Body of pancreas (tissue), 4 donors: ENCODE data around the gene LOXL3. TPM values are rescaled to one million over a fixed set of nuclear protein-coding genes. Genes with fewer than 3 reads are reported as not detected.
A peak's percentile ranks its signal among the peaks of the same experiment; 100 is the strongest.

Experiments
- ATAC-seq: fragments of 150-250 bp; one replicate; pipeline ENCODE4 v1.9.1; 2016
- DNase-seq, 4 donors: peaks; one replicate each; pipeline ENCODE4 v3.0.0-alpha.2; 2019
- H3K27ac ChIP-seq, 4 donors: fragments of 200-600 bp; sonication (generic); 1 replicate in 3 of 4; 2 replicates in 1 of 4; pipeline versions ENCODE4 v1.5.1 to v1.6.1; 2016 to 2019; ENCODE audit warnings: mild to moderate bottlenecking in 1 of 4, mixed read lengths in 1 of 4, moderate library complexity in 1 of 4
- H3K27me3 ChIP-seq, 2 donors: fragments of 200-600 bp; sonication (generic); one replicate each; pipeline ENCODE4 v1.6.0; 2016; ENCODE audit warnings: mild to moderate bottlenecking in 1 of 2
- H3K36me3 ChIP-seq, 2 donors: fragments of 200-600 bp; sonication (generic); replicated peaks in 1 of 2; 2 replicates each; pipeline ENCODE4 v1.5.1; 2016; ENCODE audit warnings: low read depth in 2 of 2; ENCODE audit not compliant: insufficient read depth in 1 of 2
- H3K4me1 ChIP-seq: fragments of 200-600 bp; sonication (generic); one replicate; pipeline ENCODE4 v1.6.0; 2016
- H3K4me3 ChIP-seq, 2 donors: fragments of 200-600 bp; sonication (generic); 1 replicate in 1 of 2; 2 replicates in 1 of 2; pipeline ENCODE4 v1.5.1; 2016 to 2019
- H3K9me3 ChIP-seq, 3 donors: fragments of 200-600 bp; sonication (generic); 1 replicate in 2 of 3; 2 replicates in 1 of 3; pipeline ENCODE4 v1.5.1; 2016
- CTCF ChIP-seq, 7 experiments: fragments of 450-650 bp in 4 of 7; fragments of 200-600 bp in 3 of 7; sonication (generic) in 3 of 7; IDR thresholded peaks; one replicate each; pipeline ENCODE4 v1.5.1; 2016 to 2019; ENCODE audit warnings: antibody characterized with exemption in 7 of 7
- POLR2A ChIP-seq, 3 donors: fragments of 450-650 bp; IDR thresholded peaks; one replicate each; pipeline ENCODE4 v1.6.1; 2016; ENCODE audit warnings: antibody characterized with exemption in 3 of 3, mild to moderate bottlenecking in 2 of 3
- WGBS, 2 donors: methylation state at CpG; one replicate each; pipeline ENCODE4 v1.1.5; 2017; 5-methylcytosine and 5-hydroxymethylcytosine counted together
- intact Hi-C: fragments of 100-400 bp; cut with DNase I; formaldehyde crosslinking; loops from one replicate; pipeline ENCODE4 v1.15.1; 2023
- total RNA-seq, 2 donors: library from RNA; depleted of rRNA; stranded (reverse); fragments of >200 nt; gene quantifications; one replicate each; pipeline ENCODE4 v1.1.0, GENCODE V29; 2016

LOXL3 gene, protein sequence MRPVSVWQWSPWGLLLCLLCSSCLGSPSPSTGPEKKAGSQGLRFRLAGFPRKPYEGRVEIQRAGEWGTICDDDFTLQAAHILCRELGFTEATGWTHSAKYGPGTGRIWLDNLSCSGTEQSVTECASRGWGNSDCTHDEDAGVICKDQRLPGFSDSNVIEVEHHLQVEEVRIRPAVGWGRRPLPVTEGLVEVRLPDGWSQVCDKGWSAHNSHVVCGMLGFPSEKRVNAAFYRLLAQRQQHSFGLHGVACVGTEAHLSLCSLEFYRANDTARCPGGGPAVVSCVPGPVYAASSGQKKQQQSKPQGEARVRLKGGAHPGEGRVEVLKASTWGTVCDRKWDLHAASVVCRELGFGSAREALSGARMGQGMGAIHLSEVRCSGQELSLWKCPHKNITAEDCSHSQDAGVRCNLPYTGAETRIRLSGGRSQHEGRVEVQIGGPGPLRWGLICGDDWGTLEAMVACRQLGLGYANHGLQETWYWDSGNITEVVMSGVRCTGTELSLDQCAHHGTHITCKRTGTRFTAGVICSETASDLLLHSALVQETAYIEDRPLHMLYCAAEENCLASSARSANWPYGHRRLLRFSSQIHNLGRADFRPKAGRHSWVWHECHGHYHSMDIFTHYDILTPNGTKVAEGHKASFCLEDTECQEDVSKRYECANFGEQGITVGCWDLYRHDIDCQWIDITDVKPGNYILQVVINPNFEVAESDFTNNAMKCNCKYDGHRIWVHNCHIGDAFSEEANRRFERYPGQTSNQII
- total RNA-seq, result 1 to 10 TPM in 1 of 2 donors, under 1 TPM in 1; 0.33 to 3.1 TPM

DNA sequence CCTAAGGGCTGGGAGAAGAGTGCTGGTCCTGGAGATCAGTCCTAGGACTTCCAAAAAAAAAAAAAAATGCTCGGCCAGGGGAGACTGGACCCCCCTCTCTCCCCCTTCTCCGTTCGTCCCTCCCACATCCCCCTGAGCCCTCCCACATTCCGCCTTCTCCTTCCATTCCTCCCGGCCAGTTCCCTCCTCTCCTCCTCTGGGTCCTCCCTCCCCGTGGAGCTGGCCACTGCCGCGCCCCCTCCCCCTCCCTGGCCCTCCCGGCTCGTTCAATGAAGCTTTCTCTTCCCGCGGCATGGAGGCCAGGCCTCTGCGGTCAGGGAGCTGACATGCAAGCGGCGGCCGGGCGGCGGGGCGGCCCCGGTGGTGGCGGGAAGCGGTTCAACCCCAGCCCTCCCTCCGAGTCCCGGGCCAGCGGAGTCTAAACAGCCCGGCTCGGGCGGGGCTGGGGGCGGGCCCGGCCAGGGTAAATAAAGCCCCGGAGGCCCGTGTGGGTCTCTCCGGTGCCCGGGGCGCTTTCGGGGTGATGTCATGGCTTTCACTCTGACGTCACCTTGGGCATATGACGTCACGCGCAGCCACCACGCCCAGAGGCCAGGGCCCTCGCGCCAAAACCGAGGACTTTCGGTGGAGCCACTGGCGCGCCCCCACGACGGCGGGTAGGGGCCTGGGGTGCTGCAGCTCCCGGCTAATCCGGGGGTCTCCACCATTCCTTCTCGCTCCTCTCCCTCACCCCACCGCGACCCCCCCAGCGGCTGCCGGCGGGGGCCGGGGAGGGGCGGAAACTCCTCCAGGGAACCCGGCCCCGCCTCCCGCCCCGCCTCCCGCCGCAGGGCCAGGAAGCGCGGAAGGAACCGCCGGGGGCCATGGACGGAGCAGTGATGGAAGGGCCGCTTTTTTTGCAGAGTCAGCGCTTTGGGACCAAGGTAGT, at the start of gene LOXL3, which contains the start of gene DOK1:
LOXL3 (minus strand) TSS at position 51 of the 928 bp plus-strand sequence. CDS start 1,308 bp downstream, outside the sequence.
DOK1 (plus strand) TSS at position 829 of the 928 bp plus-strand sequence; CDS start at position 864, 35 bp downstream.
- H3K4me1 ChIP-seq, result peaks cover 23% of the 10 kb centered on the region
- H3K36me3 ChIP-seq, result no peaks in the 10 kb centered on the region
- 1 to 3% methylated on average over 24 to 68 of the region's 73 CpGs for WGBS, 2 donors
- no peaks in the 10 kb centered on the region for H3K27me3 ChIP-seq
- peak; percentile 84 to 88 (median 86) for DNase-seq
- no peaks in the 10 kb centered on the region for H3K9me3 ChIP-seq
- intact Hi-C loops, result no loop called here
- peak; percentile 87 for ATAC-seq
- peak within 1 kb of the TSS; percentile 43 to 85 (median 74) for H3K27ac ChIP-seq
- peak in 2 of 7 experiments; percentile 13 to 27 for TF ChIP-seq CTCF (IDR thresholded peaks at IDR 0.05)
- TF ChIP-seq POLR2A (IDR thresholded peaks at IDR 0.05), result peak in 2 of 3 donors; percentile 4 to 22
- H3K4me3 ChIP-seq, result peak within 1 kb of the TSS; percentile 43 to 64

GRCh38 chr2:74602586-74603281, 49.0 kb upstream of the LOXL3 start:
- H3K9me3 ChIP-seq, result no peaks in the 10 kb centered on the region
- DNase-seq (no peak), ATAC-seq (no peak)
- intact Hi-C loops, result no loop called here
- no peaks in the 10 kb centered on the region for H3K27me3 ChIP-seq
- 49 to 56% methylated on average over 1 of the region's 1 CpG for WGBS, 2 donors
- no peak for TF ChIP-seq POLR2A (IDR thresholded peaks at IDR 0.05)
- no peak for TF ChIP-seq CTCF (IDR thresholded peaks at IDR 0.05)
- no peak overlapping the region for H3K4me3 ChIP-seq
- no peaks in the 10 kb centered on the region for H3K36me3 ChIP-seq
- H3K4me1 ChIP-seq, result no peaks in the 10 kb centered on the region
- H3K27ac ChIP-seq, result no peak overlapping the region

- intact Hi-C loops, result no loop called here
- TF ChIP-seq CTCF (IDR thresholded peaks at IDR 0.05) (no peak), POLR2A (IDR thresholded peaks at IDR 0.05) (no peak)
- Histone ChIP-seq H3K27me3 (no peaks in the 10 kb centered on the region), H3K27ac (no peak overlapping the region), H3K36me3 (no peaks in the 10 kb centered on the region), H3K4me3 (no peak overlapping the region), H3K9me3 (no peaks in the 10 kb centered on the region), H3K4me1 (no peaks in the 10 kb centered on the region)
- DNase-seq (no peak), ATAC-seq (no peak)
- 45 to 52% methylated on average over 3 of the region's 3 CpGs for WGBS, 2 donors
Measured at GRCh38 chr2:74599676-74600075, 45.9 kb upstream of the LOXL3 start.

DNA sequence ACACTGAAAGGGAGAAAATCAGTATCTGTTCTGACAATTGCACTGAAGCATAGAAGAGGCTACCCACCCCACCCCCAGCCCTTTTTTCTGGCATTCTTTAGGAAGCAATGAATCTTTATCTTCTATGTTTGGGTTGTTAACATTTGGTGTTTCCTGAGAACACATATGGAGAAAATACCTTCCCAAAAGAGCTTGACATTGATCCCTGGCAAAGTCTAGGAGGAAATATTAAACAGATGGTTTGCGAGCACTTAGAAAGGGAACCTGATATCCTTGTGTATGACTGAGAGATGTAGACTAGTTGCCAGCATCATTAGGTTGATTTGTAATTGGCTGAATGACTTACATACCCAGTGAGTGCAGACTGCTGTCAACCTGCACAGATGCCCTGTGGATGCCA, 43.7 kb upstream of the LOXL3 start:
- DNase-seq (no peak), ATAC-seq (no peak)
- H3K4me3 ChIP-seq, result no peak overlapping the region
- 33 to 52% methylated on average over 1 of the region's 1 CpG for WGBS, 2 donors
- intact Hi-C loops, result no loop called here
- no peaks in the 10 kb centered on the region for H3K4me1 ChIP-seq
- H3K27me3 ChIP-seq, result no peaks in the 10 kb centered on the region
- TF ChIP-seq POLR2A (IDR thresholded peaks at IDR 0.05), result no peak
- no peak overlapping the region for H3K27ac ChIP-seq
- no peaks in the 10 kb centered on the region for H3K9me3 ChIP-seq
- no peaks in the 10 kb centered on the region for H3K36me3 ChIP-seq
